Measurements from ENCODE around the gene MSN.
A peak's percentile ranks its signal among the peaks of the same experiment; 100 is the strongest.

MSN gene

DNA sequence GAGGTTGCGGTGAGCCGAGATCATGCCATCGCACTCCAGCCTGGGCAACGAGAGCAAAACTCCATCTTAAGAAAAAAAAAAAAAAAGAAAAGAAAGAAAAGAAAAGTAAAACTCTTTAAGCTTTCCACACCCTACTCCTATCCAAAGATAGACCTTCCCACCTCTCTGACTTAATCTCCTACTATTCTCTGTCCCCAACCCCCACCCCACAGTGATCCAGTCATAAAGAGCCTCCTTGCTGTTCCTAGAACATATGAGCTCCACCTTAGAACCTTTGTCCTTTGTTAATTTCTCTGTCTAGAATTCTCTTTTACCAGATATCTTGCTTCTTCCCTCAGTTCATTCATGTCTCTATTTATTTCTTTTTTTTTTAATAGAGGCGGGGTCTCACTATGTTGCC is 30.1 kb upstream of the MSN start:
- Histone ChIP-seq H3K4me3 (ENCODE audit: low read depth, low read length) (no peak overlapping the region), H3K23ac (ENCODE audit: low read length) (no peak overlapping the region), H4K91ac (ENCODE audit: low read depth, low read length) (no peak overlapping the region), H3K79me1 (ENCODE audit: low read length) (no peaks in the 10 kb centered on the region), H3K79me2 (ENCODE audit: control insufficient read depth, insufficient read depth, low read length, poor library complexity) (no peaks in the 10 kb centered on the region), H3K4ac (ENCODE audit: low read depth, low read length) (no peak overlapping the region), H3K9ac (ENCODE audit: low read length) (no peak overlapping the region), H3K4me2 (ENCODE audit: low read length) (no peak overlapping the region), H3K27me3 (ENCODE audit: insufficient read depth, low read length) (no peaks in the 10 kb centered on the region), H3K4me1 (ENCODE audit: control insufficient read depth in 1 of 2, insufficient read depth in 2 of 2, low read length in 2 of 2) (no peaks in the 10 kb centered on the region), H3K18ac (ENCODE audit: low read length) (no peak overlapping the region), H2BK5ac (ENCODE audit: low read depth, low read length, poor library complexity) (no peak overlapping the region), H3K9me3 (ENCODE audit: insufficient read depth, low read depth, low read length) (no peaks in the 10 kb centered on the region), H4K8ac (ENCODE audit: low read depth, low read length) (no peak overlapping the region), H3K14ac (ENCODE audit: low read length) (no peak overlapping the region), H4K12ac (ENCODE audit: low read depth, low read length) (no peak overlapping the region), H2AFZ (ENCODE audit: insufficient read depth, low read length, poor library complexity) (no peak overlapping the region), H3K36me3 (ENCODE audit: control insufficient read depth in 1 of 2, insufficient read depth in 2 of 2, low read length in 2 of 2) (no peaks in the 10 kb centered on the region), H3K27ac (ENCODE audit: low read depth, low read length) (no peak overlapping the region), H2BK120ac (ENCODE audit: insufficient read depth, low read length, poor library complexity) (no peak overlapping the region), H2BK12ac (ENCODE audit: low read length) (no peak overlapping the region), H2AK5ac (ENCODE audit: low read length) (no peak overlapping the region)
- no CpG with 5 or more reads among the region's 5 CpGs for WGBS (ENCODE audit: extremely low coverage, insufficient coverage, insufficient read length)
- no peak for DNase-seq

DNA sequence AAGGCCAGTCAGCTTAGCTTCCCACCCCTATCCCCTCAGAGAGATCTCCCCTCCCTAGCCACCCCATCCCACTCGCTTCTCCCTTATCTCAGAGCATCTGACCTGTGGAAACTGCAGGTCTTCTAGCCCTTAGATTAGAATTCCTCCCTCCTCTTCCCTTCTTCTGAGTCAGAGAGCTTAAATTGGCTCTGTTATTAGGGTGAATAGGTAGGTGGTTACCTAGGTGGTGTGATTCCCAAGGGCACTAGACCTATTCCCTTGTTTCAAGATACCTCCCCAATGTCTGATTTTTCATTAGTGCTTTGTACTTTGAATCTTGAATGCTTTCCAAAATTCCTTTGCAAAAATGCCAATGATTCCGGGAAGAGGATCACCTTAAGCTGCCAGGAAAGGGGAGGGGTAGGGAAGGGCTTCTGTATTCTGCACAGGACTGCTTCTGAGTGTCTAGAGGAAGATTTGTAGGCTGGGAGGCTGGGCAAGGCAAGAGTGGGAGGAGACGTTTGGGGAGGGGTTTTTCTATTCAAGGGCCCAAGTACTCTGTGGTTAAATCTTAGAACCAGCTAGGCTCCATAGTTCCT is 24.5 kb upstream of the MSN start:
- Histone ChIP-seq H3K23ac (ENCODE audit: low read length) (no peak overlapping the region), H3K18ac (ENCODE audit: low read length) (no peak overlapping the region), H4K8ac (ENCODE audit: low read depth, low read length) (no peak overlapping the region), H3K14ac (ENCODE audit: low read length) (no peak overlapping the region), H2BK120ac (ENCODE audit: insufficient read depth, low read length, poor library complexity) (no peak overlapping the region), H3K79me2 (ENCODE audit: control insufficient read depth, insufficient read depth, low read length, poor library complexity) (no peaks in the 10 kb centered on the region), H3K4me1 (ENCODE audit: control insufficient read depth in 1 of 2, insufficient read depth in 2 of 2, low read length in 2 of 2) (peaks cover 2 to 3% of the 10 kb centered on the region in 2 experiments), H3K27ac (ENCODE audit: low read depth, low read length) (no peak overlapping the region), H3K79me1 (ENCODE audit: low read length) (no peaks in the 10 kb centered on the region), H3K4ac (ENCODE audit: low read depth, low read length) (no peak overlapping the region), H3K4me2 (ENCODE audit: low read length) (no peak overlapping the region), H2AFZ (ENCODE audit: insufficient read depth, low read length, poor library complexity) (no peak overlapping the region), H3K36me3 (ENCODE audit: control insufficient read depth in 1 of 2, insufficient read depth in 2 of 2, low read length in 2 of 2) (no peaks in the 10 kb centered on the region), H4K12ac (ENCODE audit: low read depth, low read length) (no peak overlapping the region), H2BK5ac (ENCODE audit: low read depth, low read length, poor library complexity) (no peak overlapping the region), H4K91ac (ENCODE audit: low read depth, low read length) (no peak overlapping the region), H2BK12ac (ENCODE audit: low read length) (no peak overlapping the region), H2AK5ac (ENCODE audit: low read length) (no peak overlapping the region), H3K9me3 (ENCODE audit: insufficient read depth, low read depth, low read length) (no peaks in the 10 kb centered on the region), H3K4me3 (ENCODE audit: low read depth, low read length) (no peak overlapping the region), H3K9ac (ENCODE audit: low read length) (no peak overlapping the region), H3K27me3 (ENCODE audit: insufficient read depth, low read length) (no peaks in the 10 kb centered on the region)
- WGBS (ENCODE audit: extremely low coverage, insufficient coverage, insufficient read length): no CpG with 5 or more reads among the region's 3 CpGs
- DNase-seq: peak in 1 of 2 donors; percentile 32

DNA sequence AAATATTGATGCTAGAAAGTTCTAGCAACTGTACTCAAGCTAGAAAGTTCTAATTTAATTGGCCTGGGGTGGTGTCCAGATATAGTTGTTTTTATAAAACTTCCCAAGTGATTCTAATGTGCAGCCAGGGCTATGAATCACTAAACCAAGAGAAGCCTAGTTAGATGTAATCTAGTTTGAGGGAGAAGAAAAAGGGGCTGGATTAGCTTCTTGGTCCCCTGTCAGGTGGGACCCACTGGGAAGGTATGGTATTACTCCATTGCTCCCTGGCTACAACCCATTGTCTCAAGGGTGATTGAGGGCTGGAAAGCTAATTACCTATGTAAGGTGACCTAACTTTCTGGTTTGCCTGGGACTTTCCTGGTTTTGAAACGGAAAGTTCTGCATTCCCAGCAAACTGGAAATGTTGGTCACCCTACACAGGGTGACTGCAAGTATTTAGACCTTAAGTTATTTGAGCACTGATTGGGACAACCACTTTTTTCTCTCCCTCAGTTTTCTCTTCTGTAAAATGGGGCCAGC is 23.9 kb upstream of the MSN start:
- H3K14ac ChIP-seq (ENCODE audit: low read length): no peak overlapping the region
- H4K91ac ChIP-seq (ENCODE audit: low read depth, low read length): no peak overlapping the region
- no CpG with 5 or more reads among the region's 1 CpG for WGBS (ENCODE audit: extremely low coverage, insufficient coverage, insufficient read length)
- no peak overlapping the region for H3K4me3 ChIP-seq (ENCODE audit: low read depth, low read length)
- no peak overlapping the region for H2BK12ac ChIP-seq (ENCODE audit: low read length)
- H3K79me1 ChIP-seq (ENCODE audit: low read length): no peaks in the 10 kb centered on the region
- no peak overlapping the region for H4K12ac ChIP-seq (ENCODE audit: low read depth, low read length)
- H3K9me3 ChIP-seq (ENCODE audit: insufficient read depth, low read depth, low read length): no peaks in the 10 kb centered on the region
- H3K36me3 ChIP-seq (ENCODE audit: control insufficient read depth in 1 of 2, insufficient read depth in 2 of 2, low read length in 2 of 2): no peaks in the 10 kb centered on the region
- H3K27ac ChIP-seq (ENCODE audit: low read depth, low read length): no peak overlapping the region
- no peak overlapping the region for H3K23ac ChIP-seq (ENCODE audit: low read length)
- no peak overlapping the region for H2AFZ ChIP-seq (ENCODE audit: insufficient read depth, low read length, poor library complexity)
- H3K4ac ChIP-seq (ENCODE audit: low read depth, low read length): no peak overlapping the region
- no peak overlapping the region for H3K9ac ChIP-seq (ENCODE audit: low read length)
- peaks cover 2 to 3% of the 10 kb centered on the region in 2 experiments for H3K4me1 ChIP-seq (ENCODE audit: control insufficient read depth in 1 of 2, insufficient read depth in 2 of 2, low read length in 2 of 2)
- no peaks in the 10 kb centered on the region for H3K27me3 ChIP-seq (ENCODE audit: insufficient read depth, low read length)
- H4K8ac ChIP-seq (ENCODE audit: low read depth, low read length): no peak overlapping the region
- no peaks in the 10 kb centered on the region for H3K79me2 ChIP-seq (ENCODE audit: control insufficient read depth, insufficient read depth, low read length, poor library complexity)
- H2BK5ac ChIP-seq (ENCODE audit: low read depth, low read length, poor library complexity): no peak overlapping the region
- no peak overlapping the region for H3K18ac ChIP-seq (ENCODE audit: low read length)
- DNase-seq: peak; percentile 51 to 67
- no peak overlapping the region for H2BK120ac ChIP-seq (ENCODE audit: insufficient read depth, low read length, poor library complexity)
- H2AK5ac ChIP-seq (ENCODE audit: low read length): no peak overlapping the region
- no peak overlapping the region for H3K4me2 ChIP-seq (ENCODE audit: low read length)

DNA sequence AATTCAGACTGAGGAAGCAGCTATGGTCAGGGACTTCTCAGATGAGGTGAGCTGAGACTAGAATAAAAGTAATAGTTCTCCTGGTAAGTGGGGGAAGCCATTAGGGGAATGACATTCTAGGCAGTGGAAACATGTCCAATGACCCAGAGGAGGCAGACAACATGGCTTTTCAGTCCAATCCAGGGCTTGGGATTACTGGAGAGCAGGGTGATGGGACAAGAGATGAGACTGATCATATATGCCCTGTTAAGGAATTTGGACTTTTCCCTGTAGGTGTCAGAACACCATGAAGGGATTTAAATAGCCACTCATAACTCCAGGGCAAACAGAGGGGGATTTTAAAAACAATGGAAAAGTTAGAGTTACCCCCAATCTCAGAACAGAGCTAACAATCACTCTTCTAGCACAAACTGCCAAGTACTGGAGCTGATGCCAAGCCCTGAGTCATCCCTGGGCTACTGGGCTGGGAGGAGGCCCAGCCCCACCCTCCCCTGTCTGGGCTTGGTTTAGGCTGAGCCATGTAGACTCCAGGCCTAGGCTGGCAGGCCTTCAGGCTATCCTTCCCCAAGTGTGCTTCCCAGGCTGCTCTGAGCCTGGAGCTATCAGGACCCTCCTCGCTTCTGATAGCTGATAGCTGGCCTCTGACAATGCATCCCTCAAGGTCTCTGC is 22.7 kb upstream of the MSN start:
- Histone ChIP-seq H3K18ac (ENCODE audit: low read length) (no peak overlapping the region), H3K36me3 (ENCODE audit: control insufficient read depth in 1 of 2, insufficient read depth in 2 of 2, low read length in 2 of 2) (no peaks in the 10 kb centered on the region), H3K27me3 (ENCODE audit: insufficient read depth, low read length) (no peaks in the 10 kb centered on the region), H4K12ac (ENCODE audit: low read depth, low read length) (no peak overlapping the region), H4K8ac (ENCODE audit: low read depth, low read length) (no peak overlapping the region), H3K9me3 (ENCODE audit: insufficient read depth, low read depth, low read length) (no peaks in the 10 kb centered on the region), H2BK5ac (ENCODE audit: low read depth, low read length, poor library complexity) (no peak overlapping the region), H3K4me1 (ENCODE audit: control insufficient read depth in 1 of 2, insufficient read depth in 2 of 2, low read length in 2 of 2) (peaks cover 2 to 3% of the 10 kb centered on the region in 2 experiments), H3K4me2 (ENCODE audit: low read length) (no peak overlapping the region), H2AK5ac (ENCODE audit: low read length) (no peak overlapping the region), H4K91ac (ENCODE audit: low read depth, low read length) (no peak overlapping the region), H3K4ac (ENCODE audit: low read depth, low read length) (no peak overlapping the region), H2AFZ (ENCODE audit: insufficient read depth, low read length, poor library complexity) (no peak overlapping the region), H3K14ac (ENCODE audit: low read length) (no peak overlapping the region), H2BK12ac (ENCODE audit: low read length) (no peak overlapping the region), H3K4me3 (ENCODE audit: low read depth, low read length) (no peak overlapping the region), H3K79me1 (ENCODE audit: low read length) (no peaks in the 10 kb centered on the region), H2BK120ac (ENCODE audit: insufficient read depth, low read length, poor library complexity) (no peak overlapping the region), H3K27ac (ENCODE audit: low read depth, low read length) (no peak overlapping the region), H3K79me2 (ENCODE audit: control insufficient read depth, insufficient read depth, low read length, poor library complexity) (no peaks in the 10 kb centered on the region), H3K9ac (ENCODE audit: low read length) (no peak overlapping the region), H3K23ac (ENCODE audit: low read length) (no peak overlapping the region)
- WGBS (ENCODE audit: extremely low coverage, insufficient coverage, insufficient read length): no CpG with 5 or more reads among the region's 1 CpG
- peak in 1 of 2 donors; percentile 14 for DNase-seq

All from trophoblast cell (in vitro differentiated cells and primary cell).